SH-SY5Y (cell line): ENCODE results near the gene ART5.

Source experiments
- GATA2 ChIP-seq: IDR thresholded peaks from 2 replicates; pipeline ENCODE4 v1.6.1; 2011; ENCODE audit warnings: mild to moderate bottlenecking, low read depth, low read length
- GATA3 ChIP-seq: IDR thresholded peaks from 2 replicates; pipeline ENCODE4 v1.6.1; 2011; ENCODE audit warnings: low read depth, mild to moderate bottlenecking, low read length, moderate library complexity

- no peak for TF ChIP-seq GATA3
- TF ChIP-seq GATA2 = no peak
Observed at GRCh38 chr11:3683039-3683438, 41.2 kb upstream of the ART5 start.
